SJSA1 (cell line): ENCODE data around the gene MCEE. TPM values are rescaled to one million over a fixed set of nuclear protein-coding genes. Genes with fewer than 3 reads are reported as not detected.
"Not testable (repeated sequence)": the region's sequence is repeated elsewhere in the genome, so short reads cannot be mapped to it uniquely, and the experiment has no call there.

Experiments used
- DNase-seq, 2 experiments: peaks; one replicate each; pipeline ENCODE4 v3.0.0-alpha.2; 2015 to 2020; ENCODE audit warnings: low spot score in 2 of 2, low read depth in 1 of 2
- H3K27ac ChIP-seq: fragments of 250-450 bp; sonication (Bioruptor Pico); 2 replicates; pipeline ENCODE4 v1.5.1; 2020; ENCODE audit warnings: mild to moderate bottlenecking, moderate library complexity
- H3K27me3 ChIP-seq: fragments of 250-450 bp; sonication (Bioruptor Pico); replicated peaks from 2 replicates; pipeline ENCODE4 v1.5.1; 2020; ENCODE audit warnings: mild to moderate bottlenecking, moderate library complexity
- H3K36me3 ChIP-seq: fragments of 250-450 bp; sonication (Bioruptor Pico); 2 replicates; pipeline ENCODE4 v1.5.1; 2020; ENCODE audit warnings: mild to moderate bottlenecking
- H3K4me1 ChIP-seq: fragments of 250-450 bp; sonication (Bioruptor Pico); replicated peaks from 2 replicates; pipeline ENCODE4 v1.6.1; 2021; ENCODE audit warnings: mild to moderate bottlenecking
- H3K4me3 ChIP-seq: fragments of 250-450 bp; sonication (Bioruptor Pico); 2 replicates; pipeline ENCODE4 v1.5.1; 2020; ENCODE audit warnings: mild to moderate bottlenecking
- H3K9me3 ChIP-seq: fragments of 250-450 bp; sonication (Bioruptor Pico); replicated peaks from 2 replicates; pipeline ENCODE4 v1.5.1; 2020; ENCODE audit warnings: mild to moderate bottlenecking
- total RNA-seq: library from RNA; depleted of rRNA; stranded (reverse); fragments of >200 nt; shearing (Covaris generic); gene quantifications from 2 replicates; pipeline ENCODE4 v1.2.3, GENCODE V29; 2014

The MCEE gene
- total RNA-seq, 1 experiment from 2014 or later, result 9.6 TPM

DNA sequence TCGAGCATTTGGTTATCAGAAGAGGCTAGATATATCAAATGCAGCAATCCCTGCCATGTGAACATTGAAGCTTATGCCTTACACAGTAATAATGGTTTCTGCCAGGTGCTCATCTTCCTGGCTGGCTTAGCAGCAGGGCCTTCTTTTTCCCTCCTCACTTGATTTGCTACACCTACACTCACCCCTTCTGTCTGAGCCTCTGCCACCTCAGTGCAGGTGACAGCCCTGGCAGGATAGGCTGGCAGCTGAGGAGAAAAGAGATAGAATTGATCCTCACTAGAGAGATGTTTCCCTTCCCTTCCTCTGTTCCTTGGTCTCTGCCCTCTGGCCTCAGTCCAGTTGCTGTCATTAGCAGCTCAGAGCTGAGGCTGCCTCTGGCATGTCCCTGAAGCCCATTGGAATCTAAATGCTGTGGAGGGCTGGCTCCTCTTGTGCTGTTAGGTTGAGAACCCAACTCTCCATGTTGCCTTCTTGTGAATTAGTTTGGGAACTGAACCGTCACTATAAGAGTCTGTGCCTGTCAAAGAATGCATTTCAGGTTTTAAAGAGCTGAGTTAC is 18.6 kb upstream of the MCEE start:
- Histone ChIP-seq H3K4me1 (no peaks in the 10 kb centered on the region), H3K36me3 (peaks cover 75% of the 10 kb centered on the region), H3K9me3 (no peaks in the 10 kb centered on the region), H3K27me3 (no peaks in the 10 kb centered on the region), H3K27ac (no peak overlapping the region), H3K4me3 (no peak overlapping the region)
- no peak for DNase-seq

- Histone ChIP-seq H3K27ac (no peak overlapping the region), H3K27me3 (no peaks in the 10 kb centered on the region), H3K36me3 (peaks cover 95% of the 10 kb centered on the region), H3K4me1 (no peaks in the 10 kb centered on the region), H3K9me3 (no peaks in the 10 kb centered on the region), H3K4me3 (no peak overlapping the region)
- no peak for DNase-seq
Measured at GRCh38 chr2:71143782-71144181, 13.8 kb upstream of the MCEE start.

- no peaks in the 10 kb centered on the region for H3K27me3 ChIP-seq
Measured at GRCh38 chr2:71136174-71136573, 6.1 kb upstream of the MCEE start.

DNA sequence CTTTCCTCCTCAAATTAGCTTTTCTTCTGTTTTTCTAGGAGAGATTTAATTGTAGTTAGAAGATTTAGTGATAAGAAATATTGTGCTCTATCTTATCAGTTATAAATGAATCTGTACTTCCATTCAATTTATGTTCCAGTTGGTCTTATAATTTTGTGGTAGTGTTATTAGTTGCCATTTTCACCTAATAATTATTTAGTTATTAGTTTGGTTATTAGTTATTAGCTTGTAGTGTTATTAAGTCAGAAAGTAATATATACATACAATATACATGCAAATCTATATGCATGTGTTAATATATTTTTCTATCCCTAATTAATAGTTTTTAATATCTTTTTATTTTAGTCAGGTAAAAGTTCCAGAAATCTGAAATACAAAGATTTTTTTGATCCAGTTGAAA is 3.6 kb upstream of the MCEE start:
- H3K36me3 ChIP-seq, result peaks cover 50% of the 10 kb centered on the region
- no peak overlapping the region for H3K4me3 ChIP-seq
- H3K9me3 ChIP-seq, result no peaks in the 10 kb centered on the region
- DNase-seq, result no peak
- peaks cover 10% of the 10 kb centered on the region; the same call in 1 of the 2 replicates for H3K4me1 ChIP-seq
- H3K27ac ChIP-seq, result no peak overlapping the region
- H3K27me3 ChIP-seq, result no peaks in the 10 kb centered on the region

More at GRCh38 chr2:71136174-71136573, 6.1 kb upstream of the MCEE start:
- peaks cover 7% of the 10 kb centered on the region; the same call in 1 of the 2 replicates for H3K4me1 ChIP-seq
- DNase-seq, result no peak
- H3K27ac ChIP-seq, result no peak overlapping the region
- no peak overlapping the region for H3K4me3 ChIP-seq
- no peaks in the 10 kb centered on the region for H3K9me3 ChIP-seq
- H3K36me3 ChIP-seq, result peaks cover 73% of the 10 kb centered on the region

DNA sequence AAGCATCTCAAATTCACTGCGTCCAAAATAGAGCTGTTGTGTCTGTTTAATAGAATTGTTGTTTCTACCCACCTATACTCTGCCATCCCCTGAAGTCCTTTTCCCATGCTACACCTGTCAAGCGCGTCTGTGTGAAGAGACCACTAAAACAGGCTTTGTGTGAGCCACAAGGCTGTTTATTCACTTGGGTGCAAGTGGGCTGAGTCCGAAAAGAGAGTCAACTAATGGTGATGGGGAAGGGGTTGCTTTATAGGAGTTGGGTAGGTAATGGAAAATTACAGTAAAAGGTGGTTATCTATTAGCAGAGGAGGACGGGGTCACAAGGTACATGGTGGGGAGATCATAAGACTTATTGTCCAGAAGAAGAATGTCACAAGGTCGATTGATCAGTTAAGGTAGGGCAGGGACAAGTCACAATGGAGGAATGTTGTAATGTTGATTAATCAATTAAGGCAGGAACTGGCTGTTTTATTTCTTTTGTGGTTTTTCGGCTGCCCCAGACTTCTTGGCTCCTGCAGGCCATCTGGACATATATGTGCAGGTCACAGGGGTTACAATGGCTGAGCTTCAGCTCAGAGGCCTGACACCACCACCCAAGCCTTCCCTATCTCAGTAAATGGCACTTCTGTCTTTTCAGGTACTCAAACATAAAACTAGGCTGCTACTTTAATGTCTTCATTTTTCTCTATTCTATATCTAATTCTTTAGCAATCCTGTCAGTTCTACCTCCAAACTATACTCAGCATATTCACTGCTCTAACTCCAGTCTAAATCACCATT is 1.5 kb upstream of the MCEE start:
- H3K9me3 ChIP-seq, H3K27ac ChIP-seq, DNase-seq, H3K27me3 ChIP-seq: not testable (repeated sequence)
- H3K36me3 ChIP-seq, result peaks cover 30% of the 10 kb centered on the region
- H3K4me1 ChIP-seq, result peaks cover 10% of the 10 kb centered on the region; the same call in 1 of the 2 replicates
- H3K4me3 ChIP-seq, result peak overlapping the region; percentile 80

GRCh38 chr2:71130905-71131244 is 846 bp upstream of the MCEE start:
- Histone ChIP-seq H3K4me1 (peaks cover 10% of the 10 kb centered on the region; the same call in 1 of the 2 replicates), H3K27me3 (no peaks in the 10 kb centered on the region), H3K36me3 (peaks cover 23% of the 10 kb centered on the region), H3K4me3 (peak overlapping the region; percentile 80), H3K9me3 (no peaks in the 10 kb centered on the region), H3K27ac (peak overlapping the region; percentile 51)
- no peak for DNase-seq

GRCh38 chr2:71129902-71130151 is 202 bp downstream of the MCEE start:
- Histone ChIP-seq H3K27ac (peak overlapping the region; percentile 51), H3K9me3 (no peaks in the 10 kb centered on the region), H3K4me1 (peaks cover 10% of the 10 kb centered on the region; the same call in 1 of the 2 replicates), H3K27me3 (no peaks in the 10 kb centered on the region), H3K36me3 (peaks cover 16% of the 10 kb centered on the region), H3K4me3 (peak overlapping the region; percentile 80)
- peak in 1 of 2 experiments; percentile 85 for DNase-seq

- Histone ChIP-seq H3K27me3 (no peaks in the 10 kb centered on the region), H3K4me3 (peak overlapping the region; percentile 80), H3K9me3 (no peaks in the 10 kb centered on the region), H3K4me1 (peaks cover 10% of the 10 kb centered on the region; the same call in 1 of the 2 replicates), H3K27ac (peak overlapping the region; percentile 51), H3K36me3 (peaks cover 11% of the 10 kb centered on the region)
- peak in 1 of 2 experiments; percentile 12 for DNase-seq
Measured at GRCh38 chr2:71129114-71129901, 721 bp downstream of the MCEE start.

GRCh38 chr2:71126957-71127356 is 3.1 kb downstream of the MCEE start:
- Histone ChIP-seq H3K27me3 (no peaks in the 10 kb centered on the region), H3K4me1 (peaks cover 9% of the 10 kb centered on the region; the same call in 1 of the 2 replicates), H3K9me3 (no peaks in the 10 kb centered on the region), H3K4me3 (no peak overlapping the region), H3K27ac (no peak overlapping the region), H3K36me3 (peaks cover under 1% of the 10 kb centered on the region)
- DNase-seq, result no peak

GRCh38 chr2:71125506-71126294 is 4.3 kb downstream of the MCEE start:
- Histone ChIP-seq H3K4me3 (no peak overlapping the region), H3K27ac (no peak overlapping the region), H3K4me1 (0 out of 2 replicates have a peak, but pooled peaks cover 3% of the 10 kb centered on the region), H3K36me3 (no peaks in the 10 kb centered on the region; the same call in 1 of the 2 replicates), H3K9me3 (no peaks in the 10 kb centered on the region), H3K27me3 (no peaks in the 10 kb centered on the region)
- no peak for DNase-seq

DNA sequence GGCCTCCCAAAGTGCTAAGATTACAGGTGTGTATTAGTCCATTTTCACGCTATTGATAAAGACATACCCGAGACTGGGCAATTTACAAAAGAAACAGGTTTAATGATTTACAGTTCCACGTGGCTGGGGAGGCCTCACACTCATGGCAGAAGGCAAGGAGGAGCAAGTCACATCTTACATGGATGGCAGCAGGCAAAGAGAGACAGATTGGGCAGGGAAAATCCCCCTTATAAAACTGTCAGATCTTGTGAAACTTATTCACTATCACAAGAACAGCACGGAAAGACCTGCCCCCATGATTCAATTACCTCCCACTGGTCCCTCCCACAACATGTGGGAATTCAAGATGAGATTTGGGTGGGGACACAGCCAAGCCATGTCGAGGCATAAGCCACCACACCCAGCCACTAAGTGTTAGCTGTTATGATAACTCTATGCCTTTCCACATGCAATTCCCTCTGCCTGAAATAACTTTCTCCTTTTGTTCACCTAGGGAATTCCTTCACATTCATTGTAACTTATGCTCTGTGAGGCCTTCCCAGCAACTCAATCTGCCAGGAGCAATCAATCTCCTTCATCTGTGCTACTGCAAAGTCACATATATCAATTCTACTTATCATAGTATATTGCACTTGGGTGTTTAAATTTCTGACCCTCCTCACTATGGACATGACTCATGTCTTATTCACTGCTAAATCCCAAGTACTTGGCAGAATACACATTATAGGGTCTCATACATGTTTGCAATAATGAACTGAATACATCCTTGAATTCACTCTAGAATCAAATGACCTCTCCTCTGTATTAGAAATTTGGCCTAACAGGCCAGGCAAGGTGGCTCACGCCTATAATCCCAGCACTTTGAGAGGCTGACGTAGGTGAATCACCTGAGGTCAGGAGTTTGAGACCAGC is 7.4 kb downstream of the MCEE start:
- DNase-seq, result no peak
- peaks cover 5% of the 10 kb centered on the region for H3K36me3 ChIP-seq
- no peaks in the 10 kb centered on the region for H3K9me3 ChIP-seq
- H3K4me3 ChIP-seq, result no peak overlapping the region
- no peaks in the 10 kb centered on the region for H3K27me3 ChIP-seq
- no peaks in the 10 kb centered on the region for H3K4me1 ChIP-seq
- no peak overlapping the region for H3K27ac ChIP-seq

- H3K27me3 ChIP-seq, result no peaks in the 10 kb centered on the region
- no peak overlapping the region for H3K4me3 ChIP-seq
- no peaks in the 10 kb centered on the region for H3K4me1 ChIP-seq
- peaks cover 5% of the 10 kb centered on the region; the same call in 1 of the 2 replicates for H3K36me3 ChIP-seq
- H3K9me3 ChIP-seq, result no peaks in the 10 kb centered on the region
- DNase-seq, result no peak
- H3K27ac ChIP-seq, result no peak overlapping the region
Measured at GRCh38 chr2:71121479-71121878, 8.6 kb downstream of the MCEE start.

DNA sequence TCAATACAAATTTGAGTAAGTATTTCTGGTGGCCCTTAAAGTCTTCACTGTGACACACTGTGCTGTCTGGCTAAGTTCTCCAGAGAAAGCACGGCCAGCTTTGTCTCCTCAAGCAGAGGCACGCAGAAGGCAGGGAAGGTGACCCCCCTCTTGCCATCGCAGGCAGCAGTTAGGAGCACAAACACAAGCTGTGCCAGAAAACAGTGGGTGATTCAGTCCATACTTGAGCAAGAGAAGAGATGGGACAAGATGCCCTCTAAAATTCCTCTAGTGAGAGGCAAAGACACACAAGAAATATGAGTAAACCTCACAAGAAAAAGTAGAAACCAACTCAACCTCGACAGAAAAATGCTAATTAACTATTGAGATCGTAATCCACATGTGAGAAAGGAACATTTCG is 9.8 kb downstream of the MCEE start:
- Histone ChIP-seq H3K4me3 (no peak overlapping the region), H3K9me3 (no peaks in the 10 kb centered on the region), H3K36me3 (peaks cover 5% of the 10 kb centered on the region), H3K27me3 (no peaks in the 10 kb centered on the region), H3K27ac (no peak overlapping the region), H3K4me1 (no peaks in the 10 kb centered on the region)
- no peak for DNase-seq
